Activated naive CD4-positive, alpha-beta T cell treated with anti-CD3 and anti-CD28 coated beads for 36 hours (primary cell): Measurements from ENCODE around the gene MTCL1. TPM values are rescaled to one million over a fixed set of nuclear protein-coding genes. Genes with fewer than 3 reads are reported as not detected.

ENCODE experiments used
- CTCF ChIA-PET: fragments of 350-600 bp; sonication (Branson Sonifier 250); formaldehyde crosslinking; loops from one replicate; lab custom pipeline; 2021; ENCODE audit warnings: antibody characterized with exemption; lab: Charles Lee
- DNase-seq: peaks from one replicate; pipeline ENCODE4 v3.0.0-alpha.2; 2020
- H3K27ac Mint-ChIP-seq: one replicate; pipeline ENCODE4 v1.8.0; 2021; ENCODE audit warnings: mild to moderate bottlenecking, mixed read lengths
- H3K27me3 Mint-ChIP-seq: one replicate; pipeline ENCODE4 v1.8.0; 2021; ENCODE audit warnings: low read depth, mixed read lengths
- H3K36me3 Mint-ChIP-seq: one replicate; pipeline ENCODE4 v1.8.0; 2021; ENCODE audit warnings: low read depth, mixed read lengths
- H3K4me1 Mint-ChIP-seq: one replicate; pipeline ENCODE4 v1.8.0; 2021; ENCODE audit warnings: low read depth, mixed read lengths
- H3K4me3 Mint-ChIP-seq: one replicate; pipeline ENCODE4 v1.8.0; 2021; ENCODE audit warnings: mild to moderate bottlenecking, moderate library complexity, mixed read lengths
- H3K9me3 Mint-ChIP-seq: one replicate; pipeline ENCODE4 v1.8.0; 2021; ENCODE audit warnings: mixed read lengths
- intact Hi-C: fragments of 100-400 bp; cut with micrococcal nuclease; formaldehyde crosslinking; loops from one replicate; pipeline ENCODE4 v1.15.1; 2023
- total RNA-seq, 2 experiments: library from RNA; stranded (reverse); gene quantifications; one replicate each; pipeline ENCODE4 v1.2.3, GENCODE V29; 2021

MTCL1 gene
- total RNA-seq, 2 experiments from 2014 or later = 0.15 to 0.31 TPM

DNA sequence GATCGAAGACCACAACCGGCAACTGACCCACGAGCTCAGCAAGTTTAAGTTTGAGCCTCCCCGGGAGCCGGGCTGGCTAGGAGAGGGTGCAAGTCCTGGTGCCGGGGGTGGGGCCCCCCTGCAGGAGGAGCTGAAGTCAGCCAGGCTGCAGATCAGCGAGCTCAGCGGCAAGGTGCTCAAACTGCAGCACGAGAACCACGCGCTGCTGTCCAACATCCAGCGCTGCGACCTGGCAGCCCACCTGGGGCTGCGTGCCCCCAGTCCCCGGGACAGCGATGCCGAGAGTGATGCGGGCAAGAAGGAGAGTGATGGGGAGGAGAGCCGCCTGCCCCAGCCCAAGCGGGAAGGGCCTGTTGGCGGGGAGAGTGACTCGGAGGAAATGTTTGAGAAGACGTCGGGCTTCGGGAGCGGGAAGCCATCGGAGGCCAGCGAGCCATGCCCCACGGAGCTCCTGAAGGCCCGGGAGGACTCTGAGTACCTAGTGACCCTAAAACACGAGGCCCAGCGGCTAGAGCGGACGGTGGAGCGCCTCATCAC is 78.7 kb downstream of the MTCL1 start:
- H3K27me3 Mint-ChIP-seq = no peaks in the 10 kb centered on the region
- CTCF ChIA-PET = interaction anchor here (1.1 kb wide), 1 partner anchor 204 kb away, joined by 3 read pairs; no protein-coding TSS in a partner anchor
- H3K36me3 Mint-ChIP-seq = no peaks in the 10 kb centered on the region
- H3K4me1 Mint-ChIP-seq = peaks cover 9% of the 10 kb centered on the region
- no peak for DNase-seq
- H3K27ac Mint-ChIP-seq = no peak overlapping the region
- intact Hi-C loops = no loop called here
- no peak overlapping the region for H3K4me3 Mint-ChIP-seq
- H3K9me3 Mint-ChIP-seq = no peaks in the 10 kb centered on the region

DNA sequence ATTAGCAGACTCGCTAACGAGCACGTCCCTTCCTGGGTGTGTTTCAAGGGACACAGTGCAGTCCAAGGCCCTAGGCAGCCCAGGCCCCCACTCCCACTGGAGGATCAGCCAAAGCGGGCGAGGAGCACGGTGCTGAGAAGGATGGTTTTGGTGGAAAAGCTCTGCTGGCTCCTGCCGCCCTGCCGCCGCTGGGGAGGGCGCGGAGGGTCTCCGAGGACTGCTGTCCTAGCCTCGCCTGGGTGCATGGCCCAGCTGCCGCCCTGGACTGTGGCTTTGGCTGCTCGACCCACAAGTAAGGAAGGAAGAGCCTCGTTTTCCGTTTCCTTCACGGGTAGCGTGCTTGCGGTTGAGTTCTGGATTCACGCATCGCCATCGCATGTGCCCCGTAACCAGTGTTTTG is 79.9 kb downstream of the MTCL1 start:
- Mint-ChIP-seq H3K27me3 (no peaks in the 10 kb centered on the region), H3K4me3 (no peak overlapping the region), H3K9me3 (no peaks in the 10 kb centered on the region), H3K27ac (no peak overlapping the region), H3K4me1 (peaks cover 9% of the 10 kb centered on the region), H3K36me3 (no peaks in the 10 kb centered on the region)
- DNase-seq = no peak
- intact Hi-C loops = no loop called here
- CTCF ChIA-PET = no interaction called here

DNA sequence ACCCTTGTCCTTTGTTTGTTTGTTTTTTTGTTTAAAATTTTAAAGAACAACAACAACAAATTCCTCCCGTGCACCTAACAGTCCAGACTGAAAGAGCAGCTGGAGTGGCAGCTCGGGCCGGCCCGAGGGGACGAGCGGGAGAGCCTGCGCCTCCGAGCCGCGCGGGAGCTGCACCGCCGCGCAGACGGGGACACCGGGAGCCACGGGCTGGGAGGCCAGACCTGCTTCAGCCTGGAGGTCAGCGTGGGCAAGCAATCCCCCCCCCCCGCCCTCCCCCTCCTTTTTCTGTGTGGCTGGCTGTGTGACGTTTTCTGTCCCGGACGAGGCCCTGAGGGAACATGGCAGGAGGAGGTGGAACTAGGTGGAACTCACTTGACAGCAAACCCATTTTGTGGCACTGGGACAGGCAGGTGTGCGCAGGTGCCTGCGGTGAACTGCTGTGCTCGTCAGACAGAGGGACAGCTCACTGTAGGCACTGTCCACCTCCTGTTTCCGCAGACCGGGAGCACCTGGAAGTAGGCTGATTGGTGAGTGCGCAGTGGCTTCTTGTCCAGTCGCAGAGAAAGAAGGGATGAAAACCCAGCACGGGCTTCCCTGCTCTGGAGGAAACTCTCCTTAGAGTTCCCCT is 80.6 kb downstream of the MTCL1 start:
- no peak for DNase-seq
- H3K27me3 Mint-ChIP-seq = no peaks in the 10 kb centered on the region
- no peak overlapping the region for H3K4me3 Mint-ChIP-seq
- H3K9me3 Mint-ChIP-seq = no peaks in the 10 kb centered on the region
- CTCF ChIA-PET = interaction anchor here (1.9 kb wide), 1 partner anchor 9 kb away, joined by 5 read pairs; no protein-coding TSS in a partner anchor
- no peak overlapping the region for H3K27ac Mint-ChIP-seq
- intact Hi-C loops = no loop called here
- H3K4me1 Mint-ChIP-seq = peaks cover 9% of the 10 kb centered on the region
- H3K36me3 Mint-ChIP-seq = no peaks in the 10 kb centered on the region

DNA sequence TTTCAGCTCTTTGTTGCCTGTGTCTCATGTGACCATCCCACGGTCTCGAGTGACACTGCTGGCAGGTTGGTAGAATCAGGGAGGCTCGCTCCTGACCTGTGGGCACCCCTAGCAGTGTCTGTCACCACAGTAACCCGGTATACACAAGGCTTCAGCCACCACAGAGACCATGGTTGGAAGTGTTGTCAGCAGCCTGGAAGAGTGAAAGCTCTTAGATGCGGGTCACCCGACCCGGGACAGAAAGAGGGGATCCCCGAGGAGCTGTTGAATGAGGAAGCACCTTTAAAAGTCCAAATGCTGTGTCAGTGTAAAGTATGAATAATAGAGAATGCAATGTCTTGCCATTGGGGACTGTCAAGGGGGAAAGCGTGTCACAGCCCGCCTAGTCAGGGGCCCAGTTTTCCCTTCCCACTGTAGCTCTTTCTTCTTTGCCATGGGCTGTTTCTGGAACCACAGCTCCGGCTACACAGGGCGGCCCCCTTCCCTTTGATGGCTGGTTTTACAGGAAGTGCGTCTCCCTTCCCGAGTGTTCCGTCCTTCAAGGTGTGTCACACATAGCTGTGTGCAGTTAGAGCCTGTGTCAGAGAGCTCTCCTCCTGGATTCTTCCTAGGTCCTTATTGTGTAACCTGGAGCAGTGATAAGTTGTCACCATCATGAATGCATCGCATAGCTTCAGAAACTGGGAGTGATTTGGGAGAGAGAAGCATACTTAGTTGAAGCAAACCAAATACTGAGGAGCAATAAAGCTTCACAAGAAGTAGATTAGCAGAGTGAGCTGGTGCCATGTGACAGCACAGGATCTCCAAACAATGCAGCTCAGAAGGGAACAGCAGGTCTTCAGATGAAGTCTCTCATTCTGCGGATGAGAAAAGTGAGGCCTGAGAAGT is 81.4 kb downstream of the MTCL1 start:
- H3K4me1 Mint-ChIP-seq = peaks cover 9% of the 10 kb centered on the region
- no peak overlapping the region for H3K4me3 Mint-ChIP-seq
- H3K27me3 Mint-ChIP-seq = no peaks in the 10 kb centered on the region
- CTCF ChIA-PET = interaction anchor here (0.6 to 1.9 kb wide), 3 partner anchors 10 to 1106 kb away, joined by 3 to 5 read pairs (median 4); no protein-coding TSS in a partner anchor
- intact Hi-C loops = no loop called here
- no peak overlapping the region for H3K27ac Mint-ChIP-seq
- H3K9me3 Mint-ChIP-seq = no peaks in the 10 kb centered on the region
- DNase-seq = peak; percentile 42
- H3K36me3 Mint-ChIP-seq = no peaks in the 10 kb centered on the region

DNA sequence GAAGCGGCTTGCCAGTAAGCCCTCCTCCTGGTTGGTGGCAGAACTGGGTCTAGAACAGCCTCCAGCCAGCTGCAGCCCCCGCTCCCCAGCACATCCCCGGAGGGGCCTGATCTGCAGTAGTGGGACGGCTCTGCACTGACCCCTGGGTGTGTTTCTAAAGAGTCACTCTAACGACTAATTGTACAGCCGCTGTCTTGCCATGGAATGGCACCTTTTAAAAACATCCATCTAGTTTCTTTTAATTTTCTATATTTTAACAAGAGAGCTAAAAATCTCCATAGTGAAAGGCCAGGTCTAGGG is 82.0 kb downstream of the MTCL1 start:
- H3K27ac Mint-ChIP-seq = no peak overlapping the region
- peaks cover 9% of the 10 kb centered on the region for H3K4me1 Mint-ChIP-seq
- CTCF ChIA-PET = interaction anchor here (0.6 to 1.9 kb wide), 3 partner anchors 10 to 26 kb away, joined by 3 to 5 read pairs (median 4); no protein-coding TSS in a partner anchor
- no peaks in the 10 kb centered on the region for H3K27me3 Mint-ChIP-seq
- no peaks in the 10 kb centered on the region for H3K36me3 Mint-ChIP-seq
- intact Hi-C loops = no loop called here
- H3K4me3 Mint-ChIP-seq = no peak overlapping the region
- H3K9me3 Mint-ChIP-seq = no peaks in the 10 kb centered on the region
- DNase-seq = no peak

DNA sequence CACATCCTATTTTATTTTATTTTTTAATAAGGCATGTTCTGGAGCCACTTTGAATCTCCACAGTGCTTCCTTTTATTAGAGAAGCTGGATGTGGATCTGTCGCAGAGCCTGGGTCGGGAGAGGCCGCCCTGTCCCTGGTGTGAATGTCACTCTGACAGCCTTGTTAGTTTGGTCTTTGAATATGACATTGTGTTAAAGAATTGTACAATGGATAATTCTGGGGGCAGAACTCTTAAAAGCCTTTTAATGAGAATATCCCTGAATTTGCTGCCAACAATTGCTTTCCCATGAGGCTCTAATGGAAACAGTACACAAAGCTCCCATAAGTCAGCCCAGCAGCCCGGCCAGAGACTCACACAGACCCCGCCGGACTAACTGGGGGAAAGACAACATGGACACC is 82.4 kb downstream of the MTCL1 start:
- CTCF ChIA-PET = interaction anchor here (0.6 to 1.9 kb wide), 2 partner anchors 11 to 16 kb away, joined by 4 to 5 read pairs; no protein-coding TSS in a partner anchor
- Mint-ChIP-seq H3K36me3 (no peaks in the 10 kb centered on the region), H3K4me1 (peaks cover 9% of the 10 kb centered on the region), H3K27ac (no peak overlapping the region), H3K27me3 (no peaks in the 10 kb centered on the region), H3K9me3 (no peaks in the 10 kb centered on the region), H3K4me3 (no peak overlapping the region)
- intact Hi-C loops = no loop called here
- no peak for DNase-seq

DNA sequence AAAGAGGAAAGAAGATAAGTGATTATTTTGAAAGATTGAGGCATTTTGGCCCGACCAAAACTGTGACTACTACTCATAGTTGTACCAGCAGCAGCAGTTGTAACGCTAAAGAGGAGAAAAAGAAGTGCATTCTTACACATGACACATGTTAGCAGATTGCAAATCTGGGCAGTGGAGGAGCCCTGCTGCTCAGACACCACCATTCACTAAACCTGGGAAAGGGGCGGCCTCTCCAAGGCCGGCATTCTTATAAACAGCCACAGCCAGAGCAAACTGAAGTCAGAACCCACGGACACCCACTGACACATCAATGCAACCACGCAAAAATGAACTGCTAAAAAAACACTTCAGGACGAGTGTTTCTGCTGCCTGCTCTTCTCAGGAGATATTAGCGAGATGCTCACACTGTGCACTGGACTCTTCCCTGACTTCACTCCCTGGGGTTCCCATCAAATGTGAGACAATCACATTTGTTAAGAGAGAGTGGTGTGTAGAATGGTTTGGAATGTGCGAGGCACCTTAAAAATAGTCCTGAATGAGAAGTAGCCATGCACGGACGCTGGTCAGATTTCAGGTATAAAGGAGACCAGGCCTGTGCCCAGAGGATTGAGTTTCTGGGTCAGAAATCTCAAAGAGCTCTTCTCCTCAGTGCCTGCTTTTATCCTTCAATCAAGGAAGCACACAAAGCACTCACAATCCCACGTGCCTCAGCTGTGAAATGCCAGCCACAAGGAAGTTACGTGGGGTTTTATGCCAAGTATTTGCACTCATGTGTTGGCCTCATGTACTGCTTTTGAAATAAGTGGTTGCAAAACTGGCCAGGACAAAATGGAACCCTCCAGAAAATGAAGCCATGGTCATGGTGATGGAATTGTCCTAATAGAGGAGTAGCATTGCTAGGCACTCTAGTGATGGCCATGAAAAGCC is 83.4 kb downstream of the MTCL1 start:
- Mint-ChIP-seq H3K27me3 (no peaks in the 10 kb centered on the region), H3K36me3 (no peaks in the 10 kb centered on the region), H3K9me3 (no peaks in the 10 kb centered on the region), H3K27ac (no peak overlapping the region), H3K4me3 (no peak overlapping the region), H3K4me1 (peaks cover 9% of the 10 kb centered on the region)
- intact Hi-C loops = no loop called here
- DNase-seq = no peak
- CTCF ChIA-PET = no interaction called here

DNA sequence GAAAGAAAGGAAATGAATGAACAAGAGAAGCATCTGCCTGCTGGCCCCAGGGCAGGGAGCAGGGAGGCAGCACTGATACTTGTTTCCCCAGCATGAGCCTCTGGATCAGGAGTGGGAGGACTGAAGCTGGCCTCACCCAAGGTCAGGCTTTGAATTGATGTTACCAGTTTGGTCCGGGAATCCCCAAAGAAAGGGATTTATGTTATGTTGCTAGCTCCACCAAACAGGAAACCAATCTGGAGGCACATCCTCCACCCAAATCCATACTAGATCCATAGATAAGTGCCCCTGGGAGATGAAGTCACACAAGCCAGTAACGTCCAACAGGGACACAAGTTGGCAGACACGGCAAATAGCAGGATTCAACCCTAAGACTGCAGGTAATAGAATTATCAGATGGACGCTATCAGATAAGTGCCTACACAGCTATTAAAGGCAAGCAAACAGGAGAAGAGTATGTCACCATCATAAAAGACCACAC is 85.9 kb downstream of the MTCL1 start:
- H3K4me3 Mint-ChIP-seq = no peak overlapping the region
- H3K4me1 Mint-ChIP-seq = peaks cover 15% of the 10 kb centered on the region
- no peaks in the 10 kb centered on the region for H3K27me3 Mint-ChIP-seq
- H3K36me3 Mint-ChIP-seq = no peaks in the 10 kb centered on the region
- intact Hi-C loops = no loop called here
- no peaks in the 10 kb centered on the region for H3K9me3 Mint-ChIP-seq
- H3K27ac Mint-ChIP-seq = no peak overlapping the region
- CTCF ChIA-PET = no interaction called here
- DNase-seq = no peak

DNA sequence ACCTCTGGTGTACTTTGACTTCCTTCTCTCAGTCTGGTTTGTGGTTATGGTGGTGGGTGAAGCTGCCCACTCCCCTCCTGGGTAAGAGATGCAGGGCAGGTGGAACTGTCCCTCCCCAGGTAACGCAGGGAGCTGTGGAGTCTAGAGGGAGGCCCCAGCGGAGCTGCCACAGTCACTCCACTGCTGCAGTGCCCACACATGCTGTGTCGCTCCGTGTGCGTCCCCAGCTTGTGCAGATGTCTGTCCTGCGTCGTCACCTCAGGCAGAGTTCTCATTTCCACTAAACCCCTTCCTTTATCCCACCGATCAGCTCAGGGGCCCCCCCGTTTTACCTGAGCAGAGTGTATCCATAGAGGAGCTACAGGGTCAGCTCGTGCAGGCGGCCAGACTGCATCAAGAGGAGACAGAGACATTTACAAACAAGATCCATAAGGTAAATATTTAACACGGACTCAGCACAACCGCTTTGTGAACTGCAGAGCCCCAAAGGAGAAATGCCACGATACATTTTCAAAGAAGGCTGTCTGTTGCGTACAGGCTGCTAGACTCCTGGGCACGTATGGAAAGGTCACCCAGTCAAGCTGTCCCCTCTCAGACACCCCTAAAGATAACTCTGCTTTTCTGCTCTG is 87.4 kb downstream of the MTCL1 start:
- CTCF ChIA-PET = no interaction called here
- H3K27ac Mint-ChIP-seq = no peak overlapping the region

DNA sequence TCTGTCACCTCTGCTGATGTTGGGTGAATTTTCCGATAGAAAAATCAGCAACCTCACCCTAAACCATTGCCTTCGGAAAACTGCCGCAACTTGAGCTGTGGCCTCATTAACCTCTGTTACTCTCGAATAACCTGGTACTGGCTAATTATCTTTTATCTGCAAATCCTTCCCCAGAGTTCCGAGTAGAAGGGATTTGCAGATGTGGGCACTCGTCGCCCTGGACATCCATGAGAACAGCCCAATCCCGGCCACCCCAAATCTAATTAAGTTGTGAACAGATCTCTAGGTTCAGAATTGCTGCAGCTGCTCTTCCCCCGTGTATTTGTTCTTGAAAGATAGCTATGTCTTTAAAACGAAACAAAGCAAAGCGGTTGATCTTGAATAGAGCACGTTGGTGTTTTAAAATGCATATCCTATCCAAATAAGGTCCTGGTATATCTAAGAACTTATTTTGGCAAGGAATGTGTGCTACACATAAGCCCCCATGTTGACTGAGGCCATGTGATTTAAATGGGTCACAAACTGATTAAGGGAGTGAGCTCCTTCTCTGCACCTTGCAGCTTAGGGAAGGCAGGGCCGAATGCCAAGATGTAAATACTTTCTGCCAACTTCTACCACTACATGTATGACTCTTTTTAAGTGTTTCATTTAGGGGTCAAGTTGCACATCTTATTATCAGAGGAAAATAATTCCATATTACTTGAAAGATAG is 88.2 kb downstream of the MTCL1 start:
- Mint-ChIP-seq H3K27me3 (no peaks in the 10 kb centered on the region), H3K4me1 (peaks cover 6% of the 10 kb centered on the region), H3K9me3 (no peaks in the 10 kb centered on the region), H3K27ac (no peak overlapping the region), H3K4me3 (no peak overlapping the region), H3K36me3 (no peaks in the 10 kb centered on the region)
- intact Hi-C loops = no loop called here
- CTCF ChIA-PET = no interaction called here
- DNase-seq = no peak

More for the DNA sequence above, 87.4 kb downstream of the MTCL1 start:
- Mint-ChIP-seq H3K36me3 (no peaks in the 10 kb centered on the region), H3K9me3 (no peaks in the 10 kb centered on the region), H3K4me3 (no peak overlapping the region), H3K4me1 (peaks cover 6% of the 10 kb centered on the region), H3K27me3 (no peaks in the 10 kb centered on the region)
- no peak for DNase-seq
- intact Hi-C loops = no loop called here
